ENCODE measurements around the gene WWOX.

Gene WWOX

GRCh38 chr16:78817200-78817739 is 717.8 kb downstream of the WWOX start:
- H3K4me3 ChIP-seq (ENCODE audit: low read depth, low read length) = no peak overlapping the region
- peak; percentile 18 for DNase-seq (ENCODE audit: low read depth)
- no peak for TF ChIP-seq CTCF (IDR thresholded peaks at IDR 0.05; ENCODE audit: control insufficient read depth, extremely low read depth, insufficient read depth)

GRCh38 chr16:78821335-78821734 is 721.9 kb downstream of the WWOX start:
- no peak overlapping the region for H3K4me3 ChIP-seq (ENCODE audit: low read depth, low read length)
- DNase-seq (ENCODE audit: low read depth) = no peak
- no peak for TF ChIP-seq CTCF (IDR thresholded peaks at IDR 0.05; ENCODE audit: control insufficient read depth, extremely low read depth, insufficient read depth)

- H3K4me3 ChIP-seq (ENCODE audit: low read depth, low read length) = no peak overlapping the region
- no peak for TF ChIP-seq CTCF (IDR thresholded peaks at IDR 0.05; ENCODE audit: control insufficient read depth, extremely low read depth, insufficient read depth)
- DNase-seq (ENCODE audit: low read depth) = no peak
These were observed 723.1 kb downstream of the WWOX start for GRCh38 chr16:78822509-78822908.

GRCh38 chr16:78823027-78823426 is 723.6 kb downstream of the WWOX start:
- H3K4me3 ChIP-seq (ENCODE audit: low read depth, low read length) = no peak overlapping the region
- no peak for DNase-seq (ENCODE audit: low read depth)
- no peak for TF ChIP-seq CTCF (IDR thresholded peaks at IDR 0.05; ENCODE audit: control insufficient read depth, extremely low read depth, insufficient read depth)

GRCh38 chr16:78829280-78829679 is 729.8 kb downstream of the WWOX start:
- DNase-seq (ENCODE audit: low read depth) = no peak
- no peak for TF ChIP-seq CTCF (IDR thresholded peaks at IDR 0.05; ENCODE audit: control insufficient read depth, extremely low read depth, insufficient read depth)
- H3K4me3 ChIP-seq (ENCODE audit: low read depth, low read length) = no peak overlapping the region

GRCh38 chr16:78830599-78830998 is 731.1 kb downstream of the WWOX start:
- TF ChIP-seq CTCF (IDR thresholded peaks at IDR 0.05; ENCODE audit: control insufficient read depth, extremely low read depth, insufficient read depth) = no peak
- no peak overlapping the region for H3K4me3 ChIP-seq (ENCODE audit: low read depth, low read length)

GRCh38 chr16:78832100-78832499 is 732.6 kb downstream of the WWOX start:
- TF ChIP-seq CTCF (IDR thresholded peaks at IDR 0.05; ENCODE audit: control insufficient read depth, extremely low read depth, insufficient read depth) = no peak
- no peak for DNase-seq (ENCODE audit: low read depth)
- H3K4me3 ChIP-seq (ENCODE audit: low read depth, low read length) = no peak overlapping the region

More at GRCh38 chr16:78830599-78830998, 731.1 kb downstream of the WWOX start:
- no peak for DNase-seq (ENCODE audit: low read depth)

Measured in LNCaP clone FGC (cell line).